Fibroblast of skin of back (primary cell): ENCODE data around the gene ATXN7.

Experiments used
- DNase-seq: peaks from one replicate; pipeline ENCODE4 v3.0.0-alpha.2; 2013

The ATXN7 gene

GRCh38 chr3:64026346-64026745 is 162.7 kb downstream of the ATXN7 start:
- DNase-seq, result no peak

- DNase-seq, result no peak
Observed at GRCh38 chr3:64027658-64028057, 164.0 kb downstream of the ATXN7 start.

DNA sequence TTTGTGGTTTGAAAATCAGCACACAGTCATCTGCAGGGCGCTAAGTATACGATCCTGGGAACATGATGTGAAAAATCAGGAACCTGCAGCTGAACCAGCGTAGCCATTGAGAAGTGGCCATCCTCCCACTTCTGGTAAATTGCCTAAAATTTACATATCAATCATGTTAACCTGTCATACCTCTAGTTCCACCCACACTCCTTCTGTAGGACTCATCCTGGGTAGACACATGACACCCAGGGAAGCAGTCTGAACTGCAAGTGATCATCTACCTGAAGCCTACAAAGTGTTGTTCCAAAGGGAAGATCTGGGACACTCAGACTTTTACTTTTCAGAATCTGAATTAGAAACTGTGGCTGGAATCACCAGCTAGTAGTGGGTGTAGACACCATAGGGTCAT is 165.1 kb downstream of the ATXN7 start:
- no peak for DNase-seq

- no peak for DNase-seq
Observed at GRCh38 chr3:64029287-64029686, 165.6 kb downstream of the ATXN7 start.

- DNase-seq, result peak; percentile 60
Observed at GRCh38 chr3:64030741-64031140, 167.1 kb downstream of the ATXN7 start.

GRCh38 chr3:64031540-64032508 is 168.2 kb downstream of the ATXN7 start:
- DNase-seq, result peak; percentile 26

- DNase-seq, result no peak
Observed at GRCh38 chr3:64033069-64033468, 169.4 kb downstream of the ATXN7 start.

DNA sequence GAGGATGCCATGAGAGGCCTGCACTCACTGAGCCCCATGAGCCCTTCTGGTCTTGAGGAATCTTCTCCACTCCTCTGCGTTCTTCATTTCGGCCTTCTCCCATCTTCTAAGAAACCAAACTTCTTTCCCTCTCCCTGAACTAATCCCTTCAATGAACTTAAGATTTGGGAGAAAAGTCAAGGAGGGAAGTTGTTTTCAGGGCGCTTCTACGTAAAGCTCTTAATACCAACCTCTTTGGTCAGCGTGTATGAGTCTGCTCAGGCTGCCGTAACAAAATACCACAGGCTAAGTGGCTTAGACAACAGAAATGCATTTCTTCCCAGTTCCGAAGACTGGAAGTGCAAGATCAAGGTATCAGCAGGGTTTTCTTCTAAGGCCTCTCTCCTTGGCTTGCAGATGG is 173.4 kb downstream of the ATXN7 start:
- no peak for DNase-seq

DNA sequence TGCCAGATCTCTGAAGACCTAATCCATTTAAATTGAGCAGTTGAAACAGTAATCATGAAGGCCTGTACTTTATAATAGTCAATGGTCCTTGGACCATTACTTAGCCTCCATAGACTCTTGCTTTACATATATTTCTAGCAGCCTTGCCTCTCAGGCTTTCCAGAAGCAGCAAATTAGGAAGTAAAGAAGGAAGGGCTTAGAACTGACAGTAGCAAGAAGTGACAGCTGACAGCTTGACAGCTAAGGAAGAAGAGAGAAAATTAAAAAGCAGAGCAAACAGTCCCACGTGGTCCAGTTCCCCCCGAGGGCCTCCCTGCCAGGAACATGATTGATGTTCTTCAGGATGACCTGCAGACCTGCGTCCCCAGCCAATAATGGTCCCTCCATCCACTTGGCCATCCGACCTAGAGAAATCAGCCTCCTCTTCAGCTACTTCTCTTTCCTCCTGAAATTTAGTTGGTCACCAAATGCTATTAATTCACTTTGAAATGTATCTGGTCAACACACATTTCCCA is 174.6 kb downstream of the ATXN7 start:
- DNase-seq, result no peak

DNA sequence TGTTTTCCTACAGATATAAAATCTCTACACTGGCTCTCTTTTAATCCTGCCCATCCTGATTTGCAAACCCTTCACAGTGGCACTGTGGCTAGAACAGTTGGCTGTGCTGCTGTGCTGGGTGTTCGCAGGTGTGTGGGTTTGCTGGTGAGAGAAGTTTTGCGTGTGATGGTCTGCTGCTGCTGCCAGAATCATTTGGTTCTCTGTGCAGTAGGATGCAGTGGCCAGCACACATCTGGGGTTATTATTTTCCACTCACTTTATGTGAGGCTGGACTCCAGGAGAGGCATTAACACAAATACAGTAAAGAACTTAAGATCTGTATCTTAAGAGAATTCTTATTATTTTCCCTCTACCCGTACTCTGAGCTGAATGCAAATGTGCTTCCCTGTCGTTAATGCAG is 175.7 kb downstream of the ATXN7 start:
- DNase-seq, result no peak

DNA sequence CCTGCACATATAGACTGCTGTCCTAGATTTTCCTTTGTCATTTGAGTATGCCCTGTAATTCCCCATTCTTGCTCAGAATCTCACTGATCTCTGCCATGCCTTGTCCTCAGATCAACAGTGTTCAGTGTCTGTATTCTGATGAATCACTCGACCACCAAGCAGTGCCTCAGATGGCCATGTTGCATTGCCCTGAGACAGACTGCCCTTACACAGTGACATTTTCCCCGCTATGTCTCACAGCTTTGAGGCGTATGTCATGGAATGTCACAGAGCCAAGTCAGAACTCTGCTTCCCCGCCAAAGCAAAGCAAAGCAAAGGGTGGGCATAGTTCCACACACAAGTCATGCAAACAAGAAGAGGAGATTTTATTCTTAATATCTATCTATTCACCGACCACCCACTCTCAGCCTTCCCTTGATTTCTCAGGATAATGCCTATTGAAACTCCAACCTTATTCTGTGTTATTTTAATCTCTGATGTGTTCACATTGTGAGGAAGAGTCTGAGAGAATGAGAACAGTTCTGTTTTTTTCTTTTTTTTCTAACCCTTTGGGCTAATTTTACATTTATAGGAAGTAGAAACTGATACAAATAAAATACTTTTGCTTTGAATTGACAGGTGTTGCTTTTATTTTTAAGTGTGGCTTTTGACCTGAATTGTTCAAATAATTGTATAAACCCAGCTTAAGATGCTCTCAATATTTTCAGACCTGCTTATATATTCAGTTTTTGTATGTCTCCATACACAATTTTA is 176.5 kb downstream of the ATXN7 start:
- DNase-seq, result peak; percentile 85

DNA sequence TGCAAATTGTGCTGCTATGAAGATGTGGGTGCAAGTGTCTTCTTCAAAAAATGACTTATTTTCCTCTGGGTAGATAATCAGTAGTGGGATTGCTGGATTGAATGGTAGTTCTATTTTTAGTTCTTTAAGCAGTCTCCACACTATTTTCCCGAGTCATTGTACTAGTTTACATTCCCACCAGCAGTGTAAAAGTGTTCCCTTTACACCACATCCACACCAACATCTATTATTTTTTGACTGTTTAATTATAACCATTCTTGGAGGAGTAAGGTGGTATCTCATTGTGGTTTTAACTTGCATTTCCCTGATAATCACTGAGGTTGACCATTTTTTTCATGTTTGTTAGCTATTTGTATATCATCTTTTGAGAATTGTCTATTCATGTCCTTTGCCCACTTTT is 179.3 kb downstream of the ATXN7 start:
- no peak for DNase-seq

DNA sequence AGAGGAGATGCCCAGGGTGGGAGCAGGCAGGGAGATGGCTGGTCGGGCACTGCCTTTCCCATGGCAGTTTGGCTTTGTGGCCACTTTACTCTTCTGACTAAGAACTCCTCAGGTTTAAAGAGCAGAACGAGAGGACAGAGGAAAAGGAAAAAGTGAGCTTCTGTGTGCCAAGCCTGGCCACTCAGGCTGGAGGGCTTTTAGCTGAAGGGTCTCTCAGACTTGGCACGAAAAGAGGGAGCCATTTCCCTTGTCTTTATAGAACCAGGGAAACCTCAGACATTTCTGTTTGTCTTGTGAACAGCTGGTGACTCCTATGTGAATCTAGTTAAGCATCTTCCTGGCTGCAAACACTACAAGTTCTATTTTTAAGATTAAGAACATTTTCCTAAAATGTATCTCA is 182.9 kb downstream of the ATXN7 start:
- no peak for DNase-seq

GRCh38 chr3:64046996-64047594 is 183.4 kb downstream of the ATXN7 start:
- no peak for DNase-seq

DNA sequence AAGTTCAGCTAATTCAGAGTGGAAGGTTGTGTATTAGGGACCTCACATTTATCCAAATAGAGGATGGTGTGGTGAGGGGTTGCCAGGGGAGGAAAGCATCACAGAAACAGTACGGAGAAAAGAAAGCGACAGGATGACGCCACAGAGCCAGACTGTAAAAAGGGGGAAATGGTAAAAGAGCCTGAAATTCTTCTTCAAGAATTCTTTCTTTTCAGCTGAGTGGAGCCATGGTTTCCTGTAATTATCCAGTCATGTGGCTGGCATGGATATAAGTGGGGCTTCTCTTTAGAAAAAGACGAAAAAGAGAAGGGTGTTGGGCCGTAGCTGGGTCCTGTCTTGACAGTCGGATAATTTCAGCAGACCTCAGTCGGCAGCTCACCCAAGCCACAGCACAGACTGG is 184.1 kb downstream of the ATXN7 start:
- DNase-seq, result no peak

DNA sequence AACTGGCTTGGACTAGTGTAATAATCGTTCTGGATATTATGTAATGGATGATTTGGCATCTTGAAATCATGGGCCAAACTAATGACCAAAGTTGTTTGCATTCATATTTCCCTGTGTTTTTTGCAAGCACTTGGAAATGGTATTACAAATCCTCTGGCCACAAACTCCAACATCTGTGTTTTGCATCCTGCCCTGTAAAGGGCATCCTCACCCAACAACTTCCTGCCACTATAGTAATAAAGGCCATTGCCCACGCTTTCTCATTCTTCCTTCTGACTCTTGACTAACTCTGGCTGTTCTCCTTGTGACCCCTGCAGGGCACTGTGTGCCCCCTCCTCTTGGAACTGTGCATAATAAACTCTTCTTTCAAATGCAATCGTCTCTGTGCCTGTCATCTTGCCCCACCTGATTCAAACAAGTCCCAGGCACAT is 185.0 kb downstream of the ATXN7 start:
- DNase-seq, result no peak

DNA sequence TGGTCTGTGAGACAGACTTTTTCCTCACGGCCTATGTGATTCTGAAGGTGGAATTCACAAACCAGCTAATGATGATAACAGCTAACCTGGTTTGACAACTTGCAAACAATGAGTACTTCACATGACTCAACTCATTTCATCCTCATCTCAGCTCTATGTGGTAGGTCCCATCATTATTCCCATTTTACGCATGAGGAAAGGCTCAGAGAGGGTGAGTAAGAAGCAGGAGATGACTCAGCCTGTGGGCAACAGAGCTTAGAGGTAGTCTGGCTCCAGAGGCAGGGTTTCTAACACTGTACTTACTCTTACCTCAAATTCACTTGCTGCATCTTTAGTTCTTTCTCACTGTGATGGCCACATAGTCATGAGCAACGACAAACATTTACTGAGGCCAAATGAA is 185.5 kb downstream of the ATXN7 start:
- DNase-seq, result peak; percentile 62

DNA sequence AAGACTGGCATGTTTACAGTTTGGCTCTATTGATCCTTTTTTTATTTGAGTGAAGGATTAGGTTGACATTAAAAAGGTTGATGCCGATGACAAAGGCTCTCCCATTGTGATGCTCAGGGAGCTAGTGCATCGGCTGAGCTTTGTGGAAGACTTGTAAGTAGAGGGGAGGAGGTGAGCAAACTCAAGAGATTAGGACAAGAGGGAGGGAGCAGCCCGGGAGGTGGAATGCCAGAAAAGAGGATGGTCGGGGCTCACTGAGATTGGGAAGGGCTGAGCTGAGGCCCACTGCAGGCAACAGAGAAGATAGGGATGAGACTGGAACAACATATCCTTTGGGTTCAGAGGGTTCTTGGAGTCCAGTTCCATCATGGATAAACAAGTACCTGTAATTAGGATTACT is 186.2 kb downstream of the ATXN7 start:
- DNase-seq, result no peak
